SK-N-SH (cell line): ENCODE results near the gene COG8. TPM values are rescaled to one million over a fixed set of nuclear protein-coding genes. Genes with fewer than 3 reads are reported as not detected.

Experiments used
- CTCF ChIA-PET: fragments of 300-600, 350-600 bp; formaldehyde crosslinking; extraction: SDS; loops from one replicate; lab custom pipeline; 2021; lab: Yijun Ruan, JAX
- POLR2A ChIA-PET: fragments of 350-600 bp; sonication (Branson Sonifier 250); formaldehyde crosslinking; extraction: SDS; loops from one replicate; lab custom pipeline; 2020; ENCODE audit warnings: antibody characterized with exemption, inconsistent platforms; lab: Yijun Ruan, JAX
- DNase-seq: peaks from one replicate; pipeline ENCODE4 v3.0.0; 2012
- H2AFZ ChIP-seq: fragments of 200-600 bp; sonication (generic); 2 replicates; pipeline ENCODE4 v1.8.1; 2016; ENCODE audit warnings: antibody characterized with exemption, mild to moderate bottlenecking, low read depth
- H3F3A ChIP-seq: fragments of 200-600 bp; sonication (generic); replicated peaks from 2 replicates; pipeline ENCODE3; 2016; ENCODE audit warnings: antibody characterized with exemption, mild to moderate bottlenecking; ENCODE audit not compliant: insufficient read depth
- H3K27ac ChIP-seq, 2 experiments: fragments of 200-500 bp in 1 of 2; fragments of 200-600 bp in 1 of 2; sonication (Bioruptor generic) in 1 of 2; sonication (generic), shearing (Covaris generic) in 1 of 2; 2 replicates each; pipeline versions ENCODE4 v1.5.1 to v1.6.1; 2014 to 2016; ENCODE audit warnings: low read depth in 2 of 2, inconsistent platforms in 1 of 2, low read length in 1 of 2, mild to moderate bottlenecking in 1 of 2, mixed read lengths in 1 of 2
- H3K27me3 ChIP-seq: fragments of 200-600 bp; sonication (generic), shearing (Covaris generic); 2 replicates; pipeline ENCODE4 v1.6.1; 2016; ENCODE audit warnings: mixed run types; ENCODE audit not compliant: insufficient read depth
- H3K36me3 ChIP-seq, 2 experiments: fragments of 200-500 bp in 1 of 2; fragments of 200-600 bp in 1 of 2; sonication (Bioruptor generic) in 1 of 2; sonication (generic) in 1 of 2; replicated peaks in 1 of 2; 2 replicates each; pipeline versions ENCODE3 to v1.5.1; 2014 to 2016; ENCODE audit warnings: low read length in 1 of 2, mild to moderate bottlenecking in 1 of 2; ENCODE audit not compliant: insufficient read depth in 2 of 2, control insufficient read depth in 1 of 2
- H3K4me1 ChIP-seq, 2 experiments: fragments of 200-500 bp in 1 of 2; fragments of 200-600 bp in 1 of 2; sonication (Bioruptor generic) in 1 of 2; sonication (generic), shearing (Covaris generic) in 1 of 2; 2 replicates each; pipeline versions ENCODE4 v1.5.1 to v1.6.1; 2014 to 2016; ENCODE audit warnings: low read depth in 1 of 2, low read length in 1 of 2, mixed run types in 1 of 2; ENCODE audit not compliant: insufficient read depth in 2 of 2, control insufficient read depth in 1 of 2
- H3K4me2 ChIP-seq: fragments of 200-600 bp; sonication (generic), shearing (Covaris generic); 2 replicates; pipeline ENCODE4 v1.6.1; 2017; ENCODE audit warnings: mixed run types
- H3K4me3 ChIP-seq, 2 experiments: fragments of 200-500 bp in 1 of 2; fragments of 200-600 bp in 1 of 2; sonication (Bioruptor generic) in 1 of 2; sonication (generic), shearing (Covaris generic) in 1 of 2; 2 replicates each; pipeline versions ENCODE4 v1.5.1 to v1.8.1; 2014 to 2016; ENCODE audit warnings: low read depth in 2 of 2, inconsistent platforms in 1 of 2, low read length in 1 of 2, mild to moderate bottlenecking in 1 of 2, mixed read lengths in 1 of 2, moderate library complexity in 1 of 2
- H3K79me2 ChIP-seq: fragments of 200-600 bp; sonication (generic); 2 replicates; pipeline ENCODE4 v1.8.1; 2017; ENCODE audit warnings: mild to moderate bottlenecking; ENCODE audit not compliant: insufficient read depth
- H3K9ac ChIP-seq: fragments of 200-600 bp; sonication (generic); 2 replicates; pipeline ENCODE4 v1.6.1; 2017; ENCODE audit warnings: mixed run types
- H3K9me2 ChIP-seq: fragments of 200-600 bp; sonication (generic); 2 replicates; pipeline ENCODE4 v1.6.1; 2017; ENCODE audit warnings: mixed run types
- H3K9me3 ChIP-seq: fragments of 200-600 bp; sonication (generic); 2 replicates; pipeline ENCODE4 v1.6.1; 2017; ENCODE audit warnings: mixed run types, mild to moderate bottlenecking, moderate library complexity
- H4K20me1 ChIP-seq: fragments of 200-600 bp; sonication (generic); 2 replicates; pipeline ENCODE4 v1.6.1; 2017; ENCODE audit warnings: mild to moderate bottlenecking, mixed run types; ENCODE audit not compliant: insufficient read depth
- CHD2 ChIP-seq: fragments of 150-350 bp; IDR thresholded peaks from 2 replicates; pipeline ENCODE4 v1.6.1; 2018; ENCODE audit warnings: low read length; ENCODE audit not compliant: partially characterized antibody
- ELF1 ChIP-seq: IDR thresholded peaks from 2 replicates; pipeline ENCODE4 v1.4.0; 2012
- EZH2phosphoT487 ChIP-seq: fragments of 200-600 bp; sonication (generic); IDR thresholded peaks from 2 replicates; pipeline ENCODE4 v1.6.1; 2017; ENCODE audit warnings: low read depth, mixed run types, mild to moderate bottlenecking, antibody characterized with exemption, moderate library complexity, borderline replicate concordance
- GABPA ChIP-seq: IDR thresholded peaks from 2 replicates; pipeline ENCODE4 v1.4.0; 2012; ENCODE audit warnings: low read depth, mild to moderate bottlenecking
- JUND ChIP-seq: IDR thresholded peaks from 2 replicates; pipeline ENCODE4 v1.4.0; 2012
- MEF2A ChIP-seq: IDR thresholded peaks from 2 replicates; pipeline ENCODE4 v1.4.0; 2012; ENCODE audit warnings: low read depth, borderline replicate concordance
- MXI1 ChIP-seq: IDR thresholded peaks from 2 replicates; pipeline ENCODE4 v1.6.1; 2012; ENCODE audit warnings: mild to moderate bottlenecking, low read depth, low read length, improper control_type of control experiment
- NFIC ChIP-seq: IDR thresholded peaks from 2 replicates; pipeline ENCODE4 v1.4.0; 2012; ENCODE audit warnings: borderline replicate concordance
- NRF1 ChIP-seq: IDR thresholded peaks from 2 replicates; pipeline ENCODE4 v1.6.1; 2012; ENCODE audit warnings: low read depth, mild to moderate bottlenecking, low read length
- RAD21 ChIP-seq: IDR thresholded peaks from 2 replicates; pipeline ENCODE4 v1.6.1; 2012; ENCODE audit warnings: mild to moderate bottlenecking, low read length
- RCOR1 ChIP-seq: fragments of 150-350 bp; IDR thresholded peaks from 2 replicates; pipeline ENCODE4 v1.6.1; 2017; ENCODE audit warnings: antibody characterized with exemption, low read length
- RFX5 ChIP-seq: IDR thresholded peaks from 2 replicates; pipeline ENCODE4 v1.6.1; 2012; ENCODE audit warnings: mild to moderate bottlenecking, improper control_type of control experiment, low read length
- SIN3A ChIP-seq: IDR thresholded peaks from 2 replicates; pipeline ENCODE4 v1.6.1; 2012; ENCODE audit warnings: low read depth, mild to moderate bottlenecking, low read length, moderate library complexity, borderline replicate concordance
- TAF1 ChIP-seq: IDR thresholded peaks from 2 replicates; pipeline ENCODE4 v1.6.1; 2012; ENCODE audit warnings: low read depth, mild to moderate bottlenecking, low read length, moderate library complexity, borderline replicate concordance
- TCF12 ChIP-seq: IDR thresholded peaks from 2 replicates; pipeline ENCODE4 v1.4.0; 2012
- TEAD4 ChIP-seq: IDR thresholded peaks from 2 replicates; pipeline ENCODE4 v1.4.0; 2012; ENCODE audit warnings: mild to moderate bottlenecking, borderline replicate concordance; ENCODE audit not compliant: insufficient read depth
- WGBS: methylation state at CpG from one replicate; pipeline ENCODE4 v1.1.6; 2017; ENCODE audit warnings: low lambda C conversion rate; 5-methylcytosine and 5-hydroxymethylcytosine counted together
- polyA plus RNA-seq, 3 experiments: library from polyadenylated mRNA; depleted of rRNA; stranded (reverse); fragments of >200 nt; gene quantifications; 2 replicates each; pipeline ENCODE4 v1.2.3, GENCODE V29; 2012
- TF ChIP-seq, protein P1 (sequence below): IDR thresholded peaks from 2 replicates; pipeline ENCODE4 v1.4.0; 2012; ENCODE audit warnings: low read depth
- TF ChIP-seq, protein P2 (sequence below): fragments of 150-350 bp; IDR thresholded peaks from 2 replicates; pipeline ENCODE4 v1.6.1; 2016; ENCODE audit warnings: mild to moderate bottlenecking, low read depth, low read length
- TF ChIP-seq, protein P3 (sequence below): fragments of 150-350 bp; IDR thresholded peaks from 2 replicates; pipeline ENCODE4 v1.6.1; 2017; ENCODE audit warnings: antibody characterized with exemption, low read length, low read depth, borderline replicate concordance
- TF ChIP-seq, protein P4 (sequence below): IDR thresholded peaks from 2 replicates; pipeline ENCODE4 v1.4.0; 2012; ENCODE audit warnings: low read depth, borderline replicate concordance
- TF ChIP-seq, protein P5 (sequence below): IDR thresholded peaks from 2 replicates; pipeline ENCODE4 v1.4.0; 2012; ENCODE audit warnings: low read depth, borderline replicate concordance

Gene COG8
- polyA plus RNA-seq, 1 of the 3 experiments (the other 2 are of a cell fraction), result 30.2 TPM

DNA sequence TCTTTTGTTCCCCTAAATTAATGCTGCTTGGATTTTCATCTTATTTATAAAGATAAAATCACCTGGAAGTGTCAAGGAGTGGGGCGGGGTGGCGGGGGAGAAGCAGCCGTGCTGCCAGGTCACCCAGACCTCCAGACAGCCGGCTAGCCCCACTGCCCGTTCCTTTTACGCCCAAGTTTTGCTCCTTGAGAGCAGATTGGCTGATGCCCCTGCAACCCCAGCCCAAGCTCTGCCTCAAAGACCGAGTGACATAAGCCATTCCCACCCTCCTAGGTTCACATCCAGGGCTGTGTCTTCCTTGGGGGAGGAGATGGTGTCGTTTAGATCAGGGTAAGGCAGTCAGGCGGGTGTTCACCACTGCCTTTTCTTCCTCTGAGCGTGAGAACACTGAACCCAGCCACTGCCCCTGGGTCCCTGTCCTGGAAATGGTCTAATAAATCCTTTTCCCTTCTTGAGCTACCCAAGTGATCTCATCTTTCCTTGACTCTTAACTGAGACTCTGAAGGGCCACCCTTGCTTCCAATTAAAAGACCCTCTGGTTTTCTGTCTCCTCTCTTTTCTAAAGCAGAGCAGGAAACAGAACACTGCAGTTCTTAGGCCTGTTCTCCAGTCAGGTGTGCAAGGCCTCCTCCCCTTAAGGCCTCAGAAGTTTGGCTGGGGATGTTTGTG lies 14.6 kb downstream of the COG8 start (continued):
- TF ChIP-seq, protein P1, sequence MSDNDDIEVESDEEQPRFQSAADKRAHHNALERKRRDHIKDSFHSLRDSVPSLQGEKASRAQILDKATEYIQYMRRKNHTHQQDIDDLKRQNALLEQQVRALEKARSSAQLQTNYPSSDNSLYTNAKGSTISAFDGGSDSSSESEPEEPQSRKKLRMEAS, result no peak
- TF ChIP-seq EZH2phosphoT487, result no peak
- no peak for TF ChIP-seq RFX5
- TF ChIP-seq GABPA, result no peak

DNA sequence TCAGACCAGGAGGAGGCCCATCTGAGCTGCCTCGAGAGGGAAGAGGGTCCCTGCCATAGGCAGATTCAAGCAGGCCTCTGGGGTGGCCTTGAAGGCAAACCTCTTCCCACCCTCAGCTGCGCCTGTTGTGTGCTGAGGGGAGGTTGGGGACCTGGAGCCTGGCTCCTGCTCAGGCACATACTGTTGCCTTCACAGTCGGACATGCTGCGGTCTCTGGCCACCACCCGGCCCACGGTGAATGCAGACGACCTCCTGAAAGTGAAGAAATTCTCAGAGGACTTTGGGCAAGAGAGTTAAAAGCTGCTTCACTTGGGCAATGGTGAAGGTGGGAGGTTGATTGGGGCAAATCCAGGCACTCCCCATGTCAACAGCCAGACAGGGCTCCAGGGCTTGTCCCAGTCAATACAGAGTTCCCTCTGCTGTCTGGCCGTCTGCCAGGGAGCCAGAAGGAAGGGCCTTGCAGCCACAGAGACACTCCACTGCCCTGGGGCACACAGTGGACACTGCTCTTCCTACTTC lies 15.3 kb downstream of the COG8 start:
- Histone ChIP-seq H4K20me1 (peaks cover 66% of the 10 kb centered on the region), H3K9me2 (no peaks in the 10 kb centered on the region), H3K27me3 (no peaks in the 10 kb centered on the region), H3K4me2 (no peak overlapping the region), H3K9me3 (no peaks in the 10 kb centered on the region), H3K4me1 (peaks cover 11 to 33% of the 10 kb centered on the region in 2 experiments), H3K9ac (no peak overlapping the region), H3K36me3 (peaks cover 59 to 77% of the 10 kb centered on the region in 2 experiments), H3F3A (peaks cover 19% of the 10 kb centered on the region), H3K4me3 (no peak overlapping the region), H3K27ac (peak overlapping the region in 1 of 2 experiments; percentile 40; a peak in 1 of 4 replicates), H2AFZ (no peak overlapping the region), H3K79me2 (peaks cover 81% of the 10 kb centered on the region)
- WGBS, result 44% methylated on average over 2 of the region's 8 CpGs
- peak; percentile 57 for DNase-seq
- POLR2A ChIA-PET, result interaction anchor here (1.4 kb wide), 1 partner anchor 12 kb away, joined by 7 read pairs; no protein-coding TSS in a partner anchor
- TF ChIP-seq, protein P2, sequence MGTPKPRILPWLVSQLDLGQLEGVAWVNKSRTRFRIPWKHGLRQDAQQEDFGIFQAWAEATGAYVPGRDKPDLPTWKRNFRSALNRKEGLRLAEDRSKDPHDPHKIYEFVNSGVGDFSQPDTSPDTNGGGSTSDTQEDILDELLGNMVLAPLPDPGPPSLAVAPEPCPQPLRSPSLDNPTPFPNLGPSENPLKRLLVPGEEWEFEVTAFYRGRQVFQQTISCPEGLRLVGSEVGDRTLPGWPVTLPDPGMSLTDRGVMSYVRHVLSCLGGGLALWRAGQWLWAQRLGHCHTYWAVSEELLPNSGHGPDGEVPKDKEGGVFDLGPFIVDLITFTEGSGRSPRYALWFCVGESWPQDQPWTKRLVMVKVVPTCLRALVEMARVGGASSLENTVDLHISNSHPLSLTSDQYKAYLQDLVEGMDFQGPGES, result no peak
- TF ChIP-seq MXI1 (no peak), TEAD4 (no peak), JUND (no peak), TAF1 (no peak), RAD21 (no peak), NRF1 (no peak), NFIC (no peak; the same call in 1 of the 2 replicates), RCOR1 (no peak), ELF1 (no peak), MEF2A (no peak), SIN3A (no peak), RFX5 (no peak), TCF12 (no peak), CHD2 (no peak)
- TF ChIP-seq, protein P3, sequence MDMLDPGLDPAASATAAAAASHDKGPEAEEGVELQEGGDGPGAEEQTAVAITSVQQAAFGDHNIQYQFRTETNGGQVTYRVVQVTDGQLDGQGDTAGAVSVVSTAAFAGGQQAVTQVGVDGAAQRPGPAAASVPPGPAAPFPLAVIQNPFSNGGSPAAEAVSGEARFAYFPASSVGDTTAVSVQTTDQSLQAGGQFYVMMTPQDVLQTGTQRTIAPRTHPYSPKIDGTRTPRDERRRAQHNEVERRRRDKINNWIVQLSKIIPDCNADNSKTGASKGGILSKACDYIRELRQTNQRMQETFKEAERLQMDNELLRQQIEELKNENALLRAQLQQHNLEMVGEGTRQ, result no peak
- TF ChIP-seq, protein P4, sequence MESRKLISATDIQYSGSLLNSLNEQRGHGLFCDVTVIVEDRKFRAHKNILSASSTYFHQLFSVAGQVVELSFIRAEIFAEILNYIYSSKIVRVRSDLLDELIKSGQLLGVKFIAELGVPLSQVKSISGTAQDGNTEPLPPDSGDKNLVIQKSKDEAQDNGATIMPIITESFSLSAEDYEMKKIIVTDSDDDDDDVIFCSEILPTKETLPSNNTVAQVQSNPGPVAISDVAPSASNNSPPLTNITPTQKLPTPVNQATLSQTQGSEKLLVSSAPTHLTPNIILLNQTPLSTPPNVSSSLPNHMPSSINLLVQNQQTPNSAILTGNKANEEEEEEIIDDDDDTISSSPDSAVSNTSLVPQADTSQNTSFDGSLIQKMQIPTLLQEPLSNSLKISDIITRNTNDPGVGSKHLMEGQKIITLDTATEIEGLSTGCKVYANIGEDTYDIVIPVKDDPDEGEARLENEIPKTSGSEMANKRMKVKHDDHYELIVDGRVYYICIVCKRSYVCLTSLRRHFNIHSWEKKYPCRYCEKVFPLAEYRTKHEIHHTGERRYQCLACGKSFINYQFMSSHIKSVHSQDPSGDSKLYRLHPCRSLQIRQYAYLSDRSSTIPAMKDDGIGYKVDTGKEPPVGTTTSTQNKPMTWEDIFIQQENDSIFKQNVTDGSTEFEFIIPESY, result no peak
- TF ChIP-seq, protein P5, sequence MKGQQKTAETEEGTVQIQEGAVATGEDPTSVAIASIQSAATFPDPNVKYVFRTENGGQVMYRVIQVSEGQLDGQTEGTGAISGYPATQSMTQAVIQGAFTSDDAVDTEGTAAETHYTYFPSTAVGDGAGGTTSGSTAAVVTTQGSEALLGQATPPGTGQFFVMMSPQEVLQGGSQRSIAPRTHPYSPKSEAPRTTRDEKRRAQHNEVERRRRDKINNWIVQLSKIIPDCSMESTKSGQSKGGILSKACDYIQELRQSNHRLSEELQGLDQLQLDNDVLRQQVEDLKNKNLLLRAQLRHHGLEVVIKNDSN, result no peak
- CTCF ChIA-PET, result interaction anchor here (1.0 kb wide), 2 partner anchors 174 to 476 kb away, joined by 3 read pairs; no protein-coding TSS in a partner anchor
